K562 (cell line): Measurements from ENCODE around the gene DAPK3. TPM values are rescaled to one million over a fixed set of nuclear protein-coding genes. Genes with fewer than 3 reads are reported as not detected.

ENCODE experiments used
- DEAF1 ChIP-seq: fragments of 450-650 bp; formaldehyde crosslinking; IDR thresholded peaks from 2 replicates; pipeline ENCODE4 v1.4.0; 2020; ENCODE audit warnings: mild to moderate bottlenecking, moderate library complexity
- HMBOX1 ChIP-seq: sonication (generic); IDR thresholded peaks from 2 replicates; pipeline ENCODE4 v1.6.1; 2016
- IRF1 ChIP-seq: sonication (generic); formaldehyde crosslinking; IDR thresholded peaks from 2 replicates; pipeline ENCODE4 v1.8.0; 2022; ENCODE audit warnings: missing genetic modification reagents, mild to moderate bottlenecking, borderline replicate concordance
- MCM3 ChIP-seq: fragments of 450-650 bp; IDR thresholded peaks from 2 replicates; pipeline ENCODE4 v1.6.1; 2016
- NR4A1 ChIP-seq, 2 experiments: fragments of 250-450 bp in 1 of 2; fragments of 450-650 bp in 1 of 2; sonication (Bioruptor Pico) in 1 of 2; IDR thresholded peaks; 2 replicates each; pipeline versions ENCODE4 v1.4.0 to v1.6.1; 2016 to 2020; ENCODE audit warnings: mild to moderate bottlenecking in 2 of 2, missing compliant biosample characterization in 1 of 2, missing genetic modification characterization in 1 of 2, moderate library complexity in 1 of 2
- PHB ChIP-seq: fragments of 250-450 bp; sonication (Bioruptor Pico); IDR thresholded peaks from 2 replicates; pipeline ENCODE4 v1.5.0; 2021
- PURB ChIP-seq: sonication (generic); formaldehyde crosslinking; IDR thresholded peaks from 2 replicates; pipeline ENCODE4 v1.9.0; 2021; ENCODE audit warnings: low read depth, mild to moderate bottlenecking, missing genetic modification reagents
- RFX7 ChIP-seq: fragments of 250-450 bp; sonication (Bioruptor Pico); IDR thresholded peaks from 2 replicates; pipeline ENCODE4 v1.5.1; 2021; ENCODE audit warnings: mild to moderate bottlenecking
- SMARCA5 ChIP-seq: fragments of 450-650 bp; IDR thresholded peaks from 2 replicates; pipeline ENCODE4 v1.6.1; 2016
- TCFL5 ChIP-seq: fragments of 250-450 bp; sonication (Bioruptor Pico); conservative IDR thresholded peaks from 2 replicates; pipeline ENCODE4 v1.6.1; 2021; ENCODE audit warnings: mild to moderate bottlenecking, moderate library complexity, matching md5 sums
- ZBTB9 ChIP-seq: fragments of 450-650 bp; formaldehyde crosslinking; IDR thresholded peaks from 2 replicates; pipeline ENCODE4 v1.4.0; 2020; ENCODE audit warnings: mild to moderate bottlenecking, moderate library complexity
- ZNF282 ChIP-seq: sonication (generic); formaldehyde crosslinking; IDR thresholded peaks from 2 replicates; pipeline ENCODE4 v1.8.1; 2023; ENCODE audit warnings: missing genetic modification reagents
- ZNF655 ChIP-seq: fragments of 250-450 bp; sonication (Bioruptor Pico); IDR thresholded peaks from 2 replicates; pipeline ENCODE4 v1.5.0; 2021
- ZNF707 ChIP-seq: fragments of 250-450 bp; sonication (Bioruptor Pico); conservative IDR thresholded peaks from 2 replicates; pipeline ENCODE4 v1.8.0; 2022; ENCODE audit warnings: inconsistent platforms, mild to moderate bottlenecking, moderate library complexity
- ZNF740 ChIP-seq, 3 experiments: fragments of 200-800 bp in 1 of 3; sonication (Bioruptor generic) in 1 of 3; sonication (generic) in 1 of 3; formaldehyde crosslinking in 1 of 3; IDR thresholded peaks; 2 replicates each; pipeline versions ENCODE4 v1.6.1 to v1.8.0; 2016 to 2022; ENCODE audit warnings: mild to moderate bottlenecking in 2 of 3, missing compliant biosample characterization in 2 of 3, missing genetic modification characterization in 2 of 3, missing genetic modification reagents in 1 of 3
- polyA plus RNA-seq, 8 experiments: library from polyadenylated mRNA; depleted of rRNA in 4 of 8; stranded (reverse) in 5 of 8; unstranded in 3 of 8; fragments of >200 nt; fragmentation: Nextera tagmentation in 2 of 8; fragmentation: Illumina TruSeq in 1 of 8; extraction: Ambion mirVana in 2 of 8; extraction: Trizol in 1 of 8; gene quantifications; 2 replicates each; pipeline versions ENCODE4 v1.2.1 to v1.2.3, GENCODE V29; 2011 to 2014; ENCODE audit warnings: inconsistent platforms in 1 of 8, missing spikeins in 1 of 8
- total RNA-seq, 7 experiments: library from RNA; depleted of rRNA in 6 of 7; stranded (reverse); fragments of >200 nt in 6 of 7; fragmentation: Illumina TruSeq in 2 of 7; extraction: Trizol in 2 of 7; gene quantifications; 2 replicates each; pipeline versions ENCODE4 v1.2.1 to v1.2.3, GENCODE V29; 2011 to 2021; ENCODE audit warnings: low replicate concordance in 1 of 7

The DAPK3 gene
- total and polyA plus RNA-seq, 9 of the 15 experiments (the other 6 are each of a cell fraction or from before 2014, with no cell fraction given): 0.14 to 63.4 (median 25.0) TPM

- TF ChIP-seq ZNF655 (CRISPR knock-in tag): no peak
- TF ChIP-seq IRF1 (CRISPR knock-in tag): no peak
- no peak for TF ChIP-seq RFX7 (CRISPR knock-in tag)
- TF ChIP-seq PHB (CRISPR knock-in tag): no peak
- TF ChIP-seq PURB (CRISPR knock-in tag): no peak
- no peak for TF ChIP-seq TCFL5 (CRISPR knock-in tag)
- TF ChIP-seq NR4A1 (CRISPR knock-in tag; IDR thresholded peaks at IDR 0.05): no peak
- no peak for TF ChIP-seq NR4A1 (tag; IDR thresholded peaks at IDR 0.05)
- no peak for TF ChIP-seq ZNF282 (CRISPR knock-in tag)
- no peak for TF ChIP-seq ZNF740 (CRISPR knock-in tag; IDR thresholded peaks at IDR 0.05)
- no peak for TF ChIP-seq ZNF740 (tag; IDR thresholded peaks at IDR 0.05)
- TF ChIP-seq HMBOX1: 0 out of 2 replicates have a peak, but pooled peaks have one; percentile 52
- TF ChIP-seq ZNF707 (CRISPR knock-in tag): no peak
- no peak for TF ChIP-seq ZBTB9 (CRISPR knock-in tag)
- TF ChIP-seq DEAF1 (CRISPR knock-in tag): peak; percentile 67
- TF ChIP-seq SMARCA5: no peak
- TF ChIP-seq MCM3: no peak
Measured at GRCh38 chr19:3986260-3987041, 15.6 kb upstream of the DAPK3 start (continued).
